ENCODE data around the gene TFRC. TPM values are rescaled to one million over a fixed set of nuclear protein-coding genes. Genes with fewer than 3 reads are reported as not detected.
"Not testable (repeated sequence)": the region's sequence is repeated elsewhere in the genome, so short reads cannot be mapped to it uniquely, and the experiment has no call there.

The TFRC gene
- total RNA-seq, 1 experiment from 2014 or later, result 261 TPM

GRCh38 chr3:196020373-196020772 is 61.5 kb downstream of the TFRC start:
- BruUV-seq (replicated peaks), result no TSS peak
- Histone ChIP-seq H2AFZ (ENCODE audit: low read depth, low read length, poor library complexity, severe bottlenecking) (no peak overlapping the region), H3K4me3 (replicated peaks in 1 of 2; ENCODE audit: low read depth in 1 of 2, low read length in 2 of 2) (no peak overlapping the region), H3K9me2 (ENCODE audit: insufficient read depth) (no peaks in the 10 kb centered on the region), H3K79me2 (ENCODE audit: insufficient read depth, low read length) (no peaks in the 10 kb centered on the region), H3K27ac (ENCODE audit: low read depth, low read length) (no peak overlapping the region), H3K9me3 (ENCODE audit: control insufficient read depth in 1 of 2, insufficient read depth in 1 of 2, low read depth in 1 of 2, low read length in 2 of 2) (no peaks in the 10 kb centered on the region), H4K20me1 (ENCODE audit: insufficient read depth) (no peaks in the 10 kb centered on the region), H3K4me1 (ENCODE audit: control insufficient read depth in 1 of 2, insufficient read depth in 2 of 2, low read length in 2 of 2) (peaks cover 4 to 9% of the 10 kb centered on the region in 2 experiments; a peak in 3 of 4 replicates), H3K9ac (ENCODE audit: low read length) (no peak overlapping the region), H3K27me3 (ENCODE audit: insufficient read depth, low read length) (no peaks in the 10 kb centered on the region), H3K4me2 (ENCODE audit: low read length) (no peak overlapping the region), H3K36me3 (ENCODE audit: control insufficient read depth in 1 of 2, insufficient read depth in 2 of 2, low read length in 2 of 2) (no peaks in the 10 kb centered on the region)
- ATAC-seq (no peak), DNase-seq (ENCODE audit: low read depth, low spot score) (no peak)
- intact Hi-C loops (cut with micrococcal nuclease), result no loop called here
- ChIA-PET RAD21 (ENCODE audit: low non-redundant PET in 1 of 2, low total read pairs in 2 of 2, uncharacterized antibody in 2 of 2, unreplicated experiment in 2 of 2) (no interaction called here), POLR2A (no interaction called here), CTCF (no interaction called here)
- TF ChIP-seq CEBPB (IDR thresholded peaks at IDR 0.05; ENCODE audit: low read depth) (no peak), MAX (IDR thresholded peaks at IDR 0.05) (no peak), RAD21 (IDR thresholded peaks at IDR 0.05; ENCODE audit: low read depth) (no peak), EGR1 (IDR thresholded peaks at IDR 0.05; ENCODE audit: low read depth) (no peak), JUND (IDR thresholded peaks at IDR 0.05) (no peak)

DNA sequence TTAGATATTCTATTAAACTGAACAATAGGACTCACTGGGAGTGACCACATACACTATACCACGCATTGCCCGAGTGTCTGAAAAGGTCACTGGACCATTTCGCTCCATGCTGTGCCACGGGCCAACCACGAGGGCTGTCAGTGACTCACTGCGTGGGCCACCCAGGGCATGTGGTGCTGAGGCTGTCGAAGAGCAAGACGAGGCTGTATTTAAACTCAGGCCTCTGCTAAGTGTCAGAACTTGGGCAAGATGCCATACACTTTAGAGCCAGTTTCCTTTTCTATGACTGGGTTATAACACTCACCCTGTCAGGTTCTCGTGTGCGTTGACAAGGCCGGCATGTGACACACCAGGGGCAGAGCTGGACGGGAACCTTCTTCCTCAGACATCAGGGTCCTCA is 62.3 kb downstream of the TFRC start:
- CTCF ChIA-PET; DNase-seq (ENCODE audit: low read depth, low spot score); H3K4me3 ChIP-seq (replicated peaks in 1 of 2; ENCODE audit: low read depth in 1 of 2, low read length in 2 of 2); H3K27ac ChIP-seq (ENCODE audit: low read depth, low read length); H3K36me3 ChIP-seq (ENCODE audit: control insufficient read depth in 1 of 2, insufficient read depth in 2 of 2, low read length in 2 of 2); H3K9ac ChIP-seq (ENCODE audit: low read length); H3K4me1 ChIP-seq (ENCODE audit: control insufficient read depth in 1 of 2, insufficient read depth in 2 of 2, low read length in 2 of 2); H3K79me2 ChIP-seq (ENCODE audit: insufficient read depth, low read length); H3K9me2 ChIP-seq (ENCODE audit: insufficient read depth); intact Hi-C loops (cut with micrococcal nuclease); H3K4me2 ChIP-seq (ENCODE audit: low read length); POLR2A ChIA-PET; H3K27me3 ChIP-seq (ENCODE audit: insufficient read depth, low read length); H2AFZ ChIP-seq (ENCODE audit: low read depth, low read length, poor library complexity, severe bottlenecking); ATAC-seq; H4K20me1 ChIP-seq (ENCODE audit: insufficient read depth); H3K9me3 ChIP-seq (ENCODE audit: control insufficient read depth in 1 of 2, insufficient read depth in 1 of 2, low read depth in 1 of 2, low read length in 2 of 2); RAD21 ChIA-PET (ENCODE audit: low non-redundant PET in 1 of 2, low total read pairs in 2 of 2, uncharacterized antibody in 2 of 2, unreplicated experiment in 2 of 2); BruUV-seq (replicated peaks): not testable (repeated sequence)

GRCh38 chr3:196018159-196018558 is 63.7 kb downstream of the TFRC start:
- H3K27me3 ChIP-seq (ENCODE audit: insufficient read depth, low read length); H3K9ac ChIP-seq (ENCODE audit: low read length); H2AFZ ChIP-seq (ENCODE audit: low read depth, low read length, poor library complexity, severe bottlenecking); DNase-seq (ENCODE audit: low read depth, low spot score); H3K4me2 ChIP-seq (ENCODE audit: low read length); ATAC-seq; intact Hi-C loops (cut with micrococcal nuclease); RAD21 ChIA-PET (ENCODE audit: low non-redundant PET in 1 of 2, low total read pairs in 2 of 2, uncharacterized antibody in 2 of 2, unreplicated experiment in 2 of 2); H4K20me1 ChIP-seq (ENCODE audit: insufficient read depth); H3K36me3 ChIP-seq (ENCODE audit: control insufficient read depth in 1 of 2, insufficient read depth in 2 of 2, low read length in 2 of 2); H3K4me1 ChIP-seq (ENCODE audit: control insufficient read depth in 1 of 2, insufficient read depth in 2 of 2, low read length in 2 of 2); BruUV-seq (replicated peaks); H3K9me3 ChIP-seq (ENCODE audit: control insufficient read depth in 1 of 2, insufficient read depth in 1 of 2, low read depth in 1 of 2, low read length in 2 of 2); H3K27ac ChIP-seq (ENCODE audit: low read depth, low read length); H3K79me2 ChIP-seq (ENCODE audit: insufficient read depth, low read length); POLR2A ChIA-PET; CTCF ChIA-PET; H3K4me3 ChIP-seq (replicated peaks in 1 of 2; ENCODE audit: low read depth in 1 of 2, low read length in 2 of 2); H3K9me2 ChIP-seq (ENCODE audit: insufficient read depth): not testable (repeated sequence)
